ENCODE results near the gene FBXO17. TPM values are rescaled to one million over a fixed set of nuclear protein-coding genes. Genes with fewer than 3 reads are reported as not detected.
A peak's percentile ranks its signal among the peaks of the same experiment; 100 is the strongest.

The FBXO17 gene
- total and polyA plus RNA-seq, 2 experiments from 2014 or later = 41.9 to 49.4 TPM

DNA sequence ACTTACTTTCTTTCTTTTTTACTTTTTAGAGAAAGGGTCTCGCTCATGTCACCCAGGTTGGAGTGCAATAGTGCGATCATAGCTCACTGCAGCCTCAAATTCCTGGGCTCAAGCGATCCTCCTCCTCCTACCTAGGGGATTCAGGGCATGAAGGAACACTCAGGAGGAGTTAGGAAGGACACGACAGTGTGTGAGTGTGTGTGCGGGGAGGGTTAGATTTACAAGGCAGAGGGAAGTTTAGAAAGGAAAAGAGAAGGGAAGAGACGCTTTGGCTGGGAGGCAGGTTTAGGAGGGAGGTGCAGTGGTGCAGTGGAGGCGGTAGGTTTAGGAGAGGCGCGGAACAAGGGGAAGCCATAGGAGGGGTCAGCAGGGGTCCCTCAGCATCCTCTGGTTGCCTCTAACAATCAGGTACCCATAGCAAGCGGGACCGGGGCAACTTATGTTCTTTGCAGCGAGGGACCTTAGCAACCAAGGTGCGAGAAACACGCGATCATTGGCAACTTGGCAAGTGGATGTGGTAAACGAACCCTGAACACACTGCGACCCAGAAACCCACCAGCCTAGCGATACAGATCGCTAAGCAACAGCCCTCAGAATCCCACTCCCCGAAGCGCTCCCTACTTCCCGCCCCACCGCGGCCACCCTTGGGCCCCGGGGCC is 76.6 kb downstream of the FBXO17 start:
- Histone ChIP-seq H3K4me2 (peak overlapping the region; percentile 85), H3K9me2 (replicated peaks; ENCODE audit: insufficient read depth) (no peaks in the 10 kb centered on the region), H3K27ac (peak overlapping the region; percentile 76), H3K79me2 (peaks cover 62% of the 10 kb centered on the region), H3K4me1 (ENCODE audit: insufficient read depth) (peaks cover 11% of the 10 kb centered on the region), H3K27me3 (no peaks in the 10 kb centered on the region), H2AFZ (peak overlapping the region; percentile 14), H3K9me3 (ENCODE audit: low read depth) (no peaks in the 10 kb centered on the region), H3K4me3 (peak overlapping the region; percentile 40), H3K36me3 (replicated peaks; ENCODE audit: insufficient read depth, low read depth) (no peaks in the 10 kb centered on the region), H4K20me1 (ENCODE audit: insufficient read depth, poor library complexity, severe bottlenecking) (no peaks in the 10 kb centered on the region)
- TF ChIP-seq EZH2phosphoT487 (IDR thresholded peaks at IDR 0.05; ENCODE audit: low read depth, severe bottlenecking, unreplicated experiment) (no peak), CTCF (IDR thresholded peaks at IDR 0.05; ENCODE audit: poor library complexity) (no peak), EZH2 (IDR thresholded peaks at IDR 0.05; ENCODE audit: borderline replicate concordance) (no peak)
- 16% methylated on average over 24 of the region's 25 CpGs for WGBS (ENCODE audit: low lambda C conversion rate, missing lambda C conversion rate)
- DNase-seq (ENCODE audit: low spot score) = no peak

GRCh38 chr19:38894968-38895367 is 80.6 kb downstream of the FBXO17 start:
- DNase-seq (ENCODE audit: low spot score) = no peak
- Histone ChIP-seq H3K9me2 (replicated peaks; ENCODE audit: insufficient read depth) (no peaks in the 10 kb centered on the region), H3K36me3 (replicated peaks; ENCODE audit: insufficient read depth, low read depth) (no peaks in the 10 kb centered on the region), H3K4me2 (no peak overlapping the region), H3K79me2 (peaks cover 34% of the 10 kb centered on the region), H3K27ac (no peak overlapping the region), H3K27me3 (no peaks in the 10 kb centered on the region), H3K9me3 (ENCODE audit: low read depth) (no peaks in the 10 kb centered on the region), H3K4me1 (ENCODE audit: insufficient read depth) (peaks cover 6% of the 10 kb centered on the region), H2AFZ (no peak overlapping the region), H4K20me1 (ENCODE audit: insufficient read depth, poor library complexity, severe bottlenecking) (no peaks in the 10 kb centered on the region), H3K4me3 (no peak overlapping the region)
- TF ChIP-seq EZH2 (IDR thresholded peaks at IDR 0.05; ENCODE audit: borderline replicate concordance) = no peak
- TF ChIP-seq CTCF (IDR thresholded peaks at IDR 0.05; ENCODE audit: poor library complexity) = no peak
- TF ChIP-seq EZH2phosphoT487 (IDR thresholded peaks at IDR 0.05; ENCODE audit: low read depth, severe bottlenecking, unreplicated experiment) = no peak
- 71% methylated on average over 1 of the region's 9 CpGs for WGBS (ENCODE audit: low lambda C conversion rate, missing lambda C conversion rate)

DNA sequence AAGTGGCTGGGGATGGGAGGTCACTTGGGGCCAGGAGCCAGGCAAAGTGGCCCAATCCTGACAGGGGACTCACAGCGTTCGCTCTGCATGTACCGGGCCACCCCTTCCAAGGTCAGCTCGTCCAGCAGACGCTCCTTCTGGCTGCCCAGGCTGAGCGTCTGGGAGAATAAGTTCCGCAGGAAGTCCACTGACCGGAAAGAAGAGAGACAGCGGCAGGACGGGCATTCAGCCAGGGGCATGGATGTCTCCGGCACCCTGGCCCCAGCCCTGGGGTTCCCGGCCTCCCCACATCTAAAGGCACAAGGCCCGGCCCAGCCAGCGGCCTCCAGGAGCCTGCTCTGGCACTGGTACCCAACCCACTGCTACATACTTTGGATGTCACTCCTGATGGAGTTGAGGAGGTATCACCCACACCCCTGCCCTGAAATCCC is 82.2 kb downstream of the FBXO17 start:
- no peaks in the 10 kb centered on the region for H4K20me1 ChIP-seq (ENCODE audit: insufficient read depth, poor library complexity, severe bottlenecking)
- no peak overlapping the region for H3K4me3 ChIP-seq
- WGBS (ENCODE audit: low lambda C conversion rate, missing lambda C conversion rate) = 99% methylated on average over 14 of the region's 14 CpGs
- H2AFZ ChIP-seq = no peak overlapping the region
- no peak for TF ChIP-seq EZH2 (IDR thresholded peaks at IDR 0.05; ENCODE audit: borderline replicate concordance)
- TF ChIP-seq EZH2phosphoT487 (IDR thresholded peaks at IDR 0.05; ENCODE audit: low read depth, severe bottlenecking, unreplicated experiment) = no peak
- no peak for TF ChIP-seq CTCF (IDR thresholded peaks at IDR 0.05; ENCODE audit: poor library complexity)
- no peaks in the 10 kb centered on the region for H3K9me3 ChIP-seq (ENCODE audit: low read depth)
- no peak for DNase-seq (ENCODE audit: low spot score)
- no peaks in the 10 kb centered on the region for H3K9me2 ChIP-seq (replicated peaks; ENCODE audit: insufficient read depth)
- peaks cover 2% of the 10 kb centered on the region for H3K4me1 ChIP-seq (ENCODE audit: insufficient read depth)
- no peak overlapping the region for H3K4me2 ChIP-seq
- peaks cover 28% of the 10 kb centered on the region for H3K79me2 ChIP-seq
- H3K36me3 ChIP-seq (replicated peaks; ENCODE audit: insufficient read depth, low read depth) = no peaks in the 10 kb centered on the region
- no peaks in the 10 kb centered on the region for H3K27me3 ChIP-seq
- H3K27ac ChIP-seq = no peak overlapping the region
